Stimulated activated CD4-positive, alpha-beta T cell treated with anti-CD3 and anti-CD28 coated beads, TNF-alpha, amount 100 ng/mL, for 1 hour (primary cell): ENCODE data around the gene ZNF138.
A peak's percentile ranks its signal among the peaks of the same experiment; 100 is the strongest.

ENCODE experiments used
- DNase-seq, 3 donors: peaks; one replicate each; pipeline ENCODE4 v3.0.0-alpha.2; 2020; ENCODE audit warnings: low read depth in 3 of 3, low spot score in 1 of 3

Gene ZNF138

GRCh38 chr7:64875258-64875657 is 81.0 kb downstream of the ZNF138 start:
- no peak for DNase-seq

DNA sequence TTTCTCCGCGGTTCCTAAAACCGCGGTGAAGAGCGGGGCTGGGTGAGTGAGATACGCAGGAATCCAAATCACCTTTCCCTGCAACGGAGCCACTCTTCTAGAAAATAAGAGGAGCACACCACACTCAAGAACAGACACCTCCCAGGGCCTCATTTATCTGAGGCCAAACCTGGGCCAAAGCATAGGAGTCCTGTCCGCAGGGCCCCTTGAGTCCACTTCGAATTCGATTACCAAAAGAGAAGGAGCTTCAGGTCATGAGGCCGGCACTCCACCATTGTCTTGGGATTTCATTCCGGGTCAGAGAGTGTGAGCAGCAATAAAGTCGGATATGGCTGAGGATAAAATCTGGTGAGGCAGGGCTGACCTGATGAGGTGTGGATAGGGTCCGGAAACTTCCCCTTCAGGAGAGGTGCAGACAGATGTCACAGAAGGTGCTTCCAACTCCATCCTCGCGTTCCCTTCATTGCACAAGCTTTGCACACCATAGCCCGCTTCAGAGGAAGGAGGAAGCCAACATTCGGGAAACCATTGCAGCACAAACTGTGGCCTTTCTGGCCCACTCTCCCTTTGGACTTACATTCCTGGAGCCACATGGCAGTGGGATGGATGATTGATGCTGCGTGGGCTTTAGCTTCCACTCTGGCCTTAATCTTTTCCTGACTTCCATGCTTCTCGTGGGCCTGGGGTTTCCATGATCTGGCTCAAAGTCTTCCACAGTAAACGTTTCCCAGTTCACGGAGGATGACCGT is 81.6 kb downstream of the ZNF138 start:
- no peak for DNase-seq

DNA sequence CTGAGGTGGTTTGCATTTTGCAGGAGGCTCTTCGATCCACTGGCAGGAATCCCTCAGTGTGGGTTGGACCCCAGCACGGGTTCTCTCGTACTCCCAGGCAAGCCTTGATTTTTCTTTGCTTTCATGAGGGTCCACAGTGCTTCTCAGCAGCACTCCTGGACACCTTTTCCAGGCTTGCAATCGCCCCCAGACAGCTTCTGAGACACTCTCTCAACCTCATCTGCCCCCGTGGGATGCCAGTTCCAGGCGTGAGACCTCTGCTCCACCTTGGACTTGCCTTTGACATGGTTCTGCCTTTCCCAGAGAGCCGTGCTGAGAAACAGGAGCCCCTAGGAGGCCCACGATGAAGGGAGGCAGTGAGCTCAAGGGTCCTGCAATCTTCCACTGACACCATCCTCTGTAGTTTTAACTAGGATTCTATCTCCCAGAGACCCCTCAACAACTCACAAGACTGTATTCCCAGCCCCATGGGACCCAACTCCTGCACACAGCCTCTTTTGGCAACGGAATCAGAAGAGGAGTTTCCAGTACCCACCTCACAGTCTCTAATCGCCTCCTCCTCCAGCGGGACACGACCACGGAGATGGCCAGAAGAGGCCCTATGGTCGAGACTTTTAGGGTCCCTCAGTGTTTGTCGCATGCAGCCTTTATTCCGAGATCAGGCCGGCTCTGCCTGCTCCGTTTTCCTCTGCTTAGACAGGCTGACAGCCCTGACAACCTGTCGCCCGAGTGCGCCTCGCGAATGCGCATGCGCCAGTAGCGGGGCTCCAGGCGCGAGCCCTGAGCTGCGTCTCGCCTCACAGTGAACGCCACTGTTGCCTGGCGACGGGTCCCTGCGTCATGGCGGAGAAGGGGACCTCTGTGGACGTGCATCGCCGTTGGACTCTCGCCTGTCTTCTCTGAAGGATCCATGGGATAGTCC is 82.8 kb downstream of the ZNF138 start:
- DNase-seq = peak in 2 of 3 donors; percentile 43 to 51

GRCh38 chr7:64877714-64878610 is 83.7 kb downstream of the ZNF138 start:
- no peak for DNase-seq

DNA sequence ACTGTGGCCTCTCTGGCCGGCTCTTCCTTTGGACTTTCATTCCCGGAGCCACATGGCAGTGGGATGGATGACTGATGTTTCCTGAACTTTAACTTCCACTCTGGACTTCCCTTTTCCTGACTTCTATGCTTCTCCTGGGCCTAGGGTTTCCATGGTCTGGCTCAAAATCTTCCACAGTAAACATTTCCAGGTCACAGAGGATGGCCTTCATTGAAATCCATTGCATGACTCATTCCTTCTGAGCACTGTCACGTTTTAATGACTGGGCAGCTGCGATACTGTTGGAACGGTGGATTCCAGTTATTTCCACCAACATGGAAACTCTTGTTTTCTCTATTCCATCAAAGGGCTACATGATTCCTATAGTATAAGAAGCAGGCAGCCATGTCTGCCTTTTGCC is 84.5 kb downstream of the ZNF138 start:
- DNase-seq = no peak

- DNase-seq = no peak
Measured at GRCh38 chr7:64879086-64879730, 85.0 kb downstream of the ZNF138 start.

DNA sequence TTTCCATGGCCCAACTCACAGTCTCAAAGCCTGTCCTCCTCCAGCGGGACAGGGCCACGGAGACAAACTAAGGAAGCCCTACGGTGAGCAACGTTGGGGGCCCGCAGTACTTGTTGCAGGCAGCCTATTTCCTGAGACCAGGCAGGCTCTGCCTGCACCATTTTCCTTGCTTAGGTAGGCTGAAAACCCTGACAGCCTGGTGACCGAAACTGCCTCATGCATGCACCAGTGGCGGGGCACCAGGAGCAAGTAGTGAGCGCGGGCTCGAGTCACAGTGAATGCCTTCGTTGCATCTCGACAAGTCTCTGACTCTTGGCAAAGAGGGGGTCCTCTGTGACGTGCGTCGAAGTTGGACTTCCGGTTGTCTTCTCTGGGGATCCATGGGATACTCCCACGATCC is 85.6 kb downstream of the ZNF138 start:
- DNase-seq = no peak

DNA sequence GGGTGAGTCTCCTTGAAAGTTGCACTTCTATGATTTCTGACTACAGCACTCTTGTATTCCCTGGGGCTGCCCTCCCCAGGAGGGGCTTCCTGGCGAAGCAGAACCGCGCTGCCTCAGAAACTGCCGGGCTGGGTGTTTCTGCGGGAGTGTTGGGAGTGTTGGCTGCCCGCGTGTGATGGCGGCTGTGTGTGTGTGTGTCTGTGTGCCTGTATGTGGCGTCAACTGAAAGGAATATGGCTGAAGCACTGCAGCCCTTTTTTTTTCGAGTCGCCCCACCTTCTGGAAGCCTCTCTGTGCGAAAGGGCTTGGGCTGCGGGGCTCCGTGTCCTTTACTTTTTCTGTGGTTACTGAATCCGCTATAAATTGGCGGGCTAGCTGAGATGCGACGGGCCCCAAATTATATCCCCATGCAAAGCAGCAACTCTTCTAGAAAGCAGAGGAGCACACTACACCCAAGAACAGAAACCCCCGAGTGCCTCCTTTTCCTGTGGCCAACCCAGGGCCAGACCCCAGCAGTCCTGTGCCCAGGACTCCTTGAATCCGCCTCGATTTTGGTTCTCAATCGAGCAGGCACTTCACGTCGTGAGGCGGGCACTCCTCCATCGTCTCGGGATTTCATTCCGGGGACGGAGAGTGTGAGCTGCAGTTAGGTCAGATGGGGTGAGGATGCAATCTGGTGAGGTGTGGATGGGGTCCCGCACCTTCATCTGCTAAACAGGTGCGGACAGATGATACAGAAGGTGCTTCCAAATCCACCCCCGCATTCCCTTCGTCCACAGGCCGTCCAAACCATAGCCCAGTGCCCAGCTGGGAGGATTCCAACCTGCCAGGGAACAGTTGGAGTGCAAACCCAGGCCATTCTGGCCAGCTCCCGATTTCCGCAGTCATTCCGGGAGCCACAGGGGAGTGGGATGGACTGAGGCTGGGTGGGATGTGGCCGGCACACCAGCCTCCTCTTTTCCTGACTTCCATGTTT is 86.4 kb downstream of the ZNF138 start:
- no peak for DNase-seq

GRCh38 chr7:64881461-64882287 is 87.4 kb downstream of the ZNF138 start:
- no peak for DNase-seq

GRCh38 chr7:64882341-64883112 is 88.3 kb downstream of the ZNF138 start:
- no peak for DNase-seq
